ENCODE results near the gene ZDHHC9.

Gene ZDHHC9

GRCh38 chrX:129779747-129780146 lies 63.9 kb downstream of the ZDHHC9 start, which contains the start of gene SASH3:
TSS of gene SASH3 (plus strand) at chrX:129779949. CDS start at chrX:129780098, 149 bp downstream.
- DNase-seq (ENCODE audit: low spot score), result no peak
- POLR2A ChIA-PET (ENCODE audit: low non-redundant PET), result no interaction called here
- TF ChIP-seq CTCF (conservative IDR thresholded peaks at IDR 0.05; ENCODE audit: low read depth), result no peak
- H3K27ac ChIP-seq, result no peak within 1 kb of the TSS
- CTCF ChIA-PET, result no interaction called here

GRCh38 chrX:129779086-129779672 lies 64.5 kb downstream of the ZDHHC9 start:
- TF ChIP-seq CTCF (conservative IDR thresholded peaks at IDR 0.05; ENCODE audit: low read depth), result no peak
- POLR2A ChIA-PET (ENCODE audit: low non-redundant PET), result no interaction called here
- DNase-seq (ENCODE audit: low spot score), result no peak
- CTCF ChIA-PET, result interaction anchor here (0.6 kb wide), 1 partner anchor 25 kb away, joined by 4 read pairs; no protein-coding TSS in a partner anchor
- no peak overlapping the region for H3K27ac ChIP-seq

GRCh38 chrX:129777218-129778030 lies 66.3 kb downstream of the ZDHHC9 start:
- no peak for TF ChIP-seq CTCF (conservative IDR thresholded peaks at IDR 0.05; ENCODE audit: low read depth)
- DNase-seq (ENCODE audit: low spot score), result no peak
- no peak overlapping the region for H3K27ac ChIP-seq
- ChIA-PET CTCF (no interaction called here), POLR2A (ENCODE audit: low non-redundant PET) (no interaction called here)

- no peak overlapping the region for H3K27ac ChIP-seq
- DNase-seq (ENCODE audit: low spot score), result no peak
- TF ChIP-seq CTCF (conservative IDR thresholded peaks at IDR 0.05; ENCODE audit: low read depth), result no peak
- POLR2A ChIA-PET (ENCODE audit: low non-redundant PET), result no interaction called here
- CTCF ChIA-PET, result no interaction called here
These were observed 69.8 kb downstream of the ZDHHC9 start for GRCh38 chrX:129773649-129774458.

- DNase-seq (ENCODE audit: low spot score), result no peak
- CTCF ChIA-PET, result no interaction called here
- POLR2A ChIA-PET (ENCODE audit: low non-redundant PET), result no interaction called here
- no peak for TF ChIP-seq CTCF (conservative IDR thresholded peaks at IDR 0.05; ENCODE audit: low read depth)
- H3K27ac ChIP-seq, result no peak overlapping the region
These were observed 70.8 kb downstream of the ZDHHC9 start for GRCh38 chrX:129772796-129773431.

Data from RWPE1 (cell line).